HCT116 (cell line): ENCODE data around the gene ETV7.

ENCODE experiments used
- ATF3 ChIP-seq: IDR thresholded peaks from 2 replicates; pipeline ENCODE4 v1.6.1; 2012
- EZH2 ChIP-seq: fragments of 200-600 bp; sonication (generic); IDR thresholded peaks from 2 replicates; pipeline ENCODE4 v1.6.1; 2017; ENCODE audit warnings: antibody characterized with exemption, mixed run types
- EZH2phosphoT487 ChIP-seq: fragments of 200-600 bp; IDR thresholded peaks from 2 replicates; pipeline ENCODE4 v1.6.1; 2018; ENCODE audit warnings: antibody characterized with exemption, borderline replicate concordance
- POLR2A ChIP-seq: IDR thresholded peaks from 2 replicates; pipeline ENCODE4 v1.7.0; 2011; ENCODE audit warnings: borderline replicate concordance; ENCODE audit not compliant: insufficient read depth, insufficient read length; ENCODE audit errors: extremely low read depth
- POLR2AphosphoS5 ChIP-seq: IDR thresholded peaks from 2 replicates; pipeline ENCODE4 v1.6.1; 2011; ENCODE audit warnings: mild to moderate bottlenecking, low read depth, low read length, moderate library complexity
- RAD21 ChIP-seq: IDR thresholded peaks from 2 replicates; pipeline ENCODE4 v1.6.1; 2012; ENCODE audit warnings: low read depth, mild to moderate bottlenecking
- SP1 ChIP-seq: IDR thresholded peaks from 2 replicates; pipeline ENCODE4 v1.6.1; 2012; ENCODE audit warnings: low read depth
- TF ChIP-seq, protein P1 (sequence below), 3 experiments: fragments of 200-600 bp in 1 of 3; sonication (generic) in 1 of 3; IDR thresholded peaks in 2 of 3; conservative IDR thresholded peaks in 1 of 3; 2 replicates each; pipeline ENCODE4 v1.5.1; 2012 to 2017; ENCODE audit warnings: low read depth in 2 of 3, low read length in 2 of 3, antibody characterized with exemption in 1 of 3, borderline replicate concordance in 1 of 3, control low read depth in 1 of 3, mild to moderate bottlenecking in 1 of 3, mixed read lengths in 1 of 3, mixed run types in 1 of 3, moderate library complexity in 1 of 3; ENCODE audit not compliant: insufficient read depth in 1 of 3
- TF ChIP-seq, protein P2 (sequence below): IDR thresholded peaks from 2 replicates; pipeline ENCODE4 v1.6.1; 2012; ENCODE audit warnings: low read depth

DNA sequence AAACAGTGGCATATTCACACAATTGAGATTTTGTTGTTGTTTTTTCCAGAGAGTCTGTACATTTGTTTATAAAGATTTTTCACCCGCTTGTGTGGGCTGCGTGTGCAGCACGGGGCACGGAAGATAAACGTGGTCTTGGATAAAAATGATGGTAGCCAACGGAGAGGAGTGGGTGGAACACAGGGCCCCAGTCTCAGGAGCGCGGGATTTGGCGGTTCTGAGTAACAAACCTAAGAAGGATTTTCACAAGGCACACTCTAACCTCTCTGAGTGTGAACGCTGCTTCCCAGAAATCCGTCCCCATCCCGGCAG, 47.2 kb downstream of the ETV7 start:
- TF ChIP-seq EZH2phosphoT487 (no peak), POLR2AphosphoS5 (no peak), RAD21 (no peak), SP1 (no peak), ATF3 (no peak), POLR2A (no peak), EZH2 (no peak)
- TF ChIP-seq, protein P1, sequence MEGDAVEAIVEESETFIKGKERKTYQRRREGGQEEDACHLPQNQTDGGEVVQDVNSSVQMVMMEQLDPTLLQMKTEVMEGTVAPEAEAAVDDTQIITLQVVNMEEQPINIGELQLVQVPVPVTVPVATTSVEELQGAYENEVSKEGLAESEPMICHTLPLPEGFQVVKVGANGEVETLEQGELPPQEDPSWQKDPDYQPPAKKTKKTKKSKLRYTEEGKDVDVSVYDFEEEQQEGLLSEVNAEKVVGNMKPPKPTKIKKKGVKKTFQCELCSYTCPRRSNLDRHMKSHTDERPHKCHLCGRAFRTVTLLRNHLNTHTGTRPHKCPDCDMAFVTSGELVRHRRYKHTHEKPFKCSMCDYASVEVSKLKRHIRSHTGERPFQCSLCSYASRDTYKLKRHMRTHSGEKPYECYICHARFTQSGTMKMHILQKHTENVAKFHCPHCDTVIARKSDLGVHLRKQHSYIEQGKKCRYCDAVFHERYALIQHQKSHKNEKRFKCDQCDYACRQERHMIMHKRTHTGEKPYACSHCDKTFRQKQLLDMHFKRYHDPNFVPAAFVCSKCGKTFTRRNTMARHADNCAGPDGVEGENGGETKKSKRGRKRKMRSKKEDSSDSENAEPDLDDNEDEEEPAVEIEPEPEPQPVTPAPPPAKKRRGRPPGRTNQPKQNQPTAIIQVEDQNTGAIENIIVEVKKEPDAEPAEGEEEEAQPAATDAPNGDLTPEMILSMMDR (IDR thresholded peaks at IDR 0.05 in 2 of 3, conservative IDR thresholded peaks at IDR 0.05 in 1 of 3; ENCODE audit: borderline replicate concordance in 1 of 3, insufficient read depth in 1 of 3, low read depth in 2 of 3, low read length in 2 of 3) = no peak
- TF ChIP-seq, protein P2, sequence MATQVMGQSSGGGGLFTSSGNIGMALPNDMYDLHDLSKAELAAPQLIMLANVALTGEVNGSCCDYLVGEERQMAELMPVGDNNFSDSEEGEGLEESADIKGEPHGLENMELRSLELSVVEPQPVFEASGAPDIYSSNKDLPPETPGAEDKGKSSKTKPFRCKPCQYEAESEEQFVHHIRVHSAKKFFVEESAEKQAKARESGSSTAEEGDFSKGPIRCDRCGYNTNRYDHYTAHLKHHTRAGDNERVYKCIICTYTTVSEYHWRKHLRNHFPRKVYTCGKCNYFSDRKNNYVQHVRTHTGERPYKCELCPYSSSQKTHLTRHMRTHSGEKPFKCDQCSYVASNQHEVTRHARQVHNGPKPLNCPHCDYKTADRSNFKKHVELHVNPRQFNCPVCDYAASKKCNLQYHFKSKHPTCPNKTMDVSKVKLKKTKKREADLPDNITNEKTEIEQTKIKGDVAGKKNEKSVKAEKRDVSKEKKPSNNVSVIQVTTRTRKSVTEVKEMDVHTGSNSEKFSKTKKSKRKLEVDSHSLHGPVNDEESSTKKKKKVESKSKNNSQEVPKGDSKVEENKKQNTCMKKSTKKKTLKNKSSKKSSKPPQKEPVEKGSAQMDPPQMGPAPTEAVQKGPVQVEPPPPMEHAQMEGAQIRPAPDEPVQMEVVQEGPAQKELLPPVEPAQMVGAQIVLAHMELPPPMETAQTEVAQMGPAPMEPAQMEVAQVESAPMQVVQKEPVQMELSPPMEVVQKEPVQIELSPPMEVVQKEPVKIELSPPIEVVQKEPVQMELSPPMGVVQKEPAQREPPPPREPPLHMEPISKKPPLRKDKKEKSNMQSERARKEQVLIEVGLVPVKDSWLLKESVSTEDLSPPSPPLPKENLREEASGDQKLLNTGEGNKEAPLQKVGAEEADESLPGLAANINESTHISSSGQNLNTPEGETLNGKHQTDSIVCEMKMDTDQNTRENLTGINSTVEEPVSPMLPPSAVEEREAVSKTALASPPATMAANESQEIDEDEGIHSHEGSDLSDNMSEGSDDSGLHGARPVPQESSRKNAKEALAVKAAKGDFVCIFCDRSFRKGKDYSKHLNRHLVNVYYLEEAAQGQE = no peak
